NCI-H82 treated with DMSO at 0.1 percent for 48 hours (cell line): Measurements from ENCODE around the gene RADIL.
A peak's percentile ranks its signal among the peaks of the same experiment; 100 is the strongest.

Experiments
- DNase-seq: peaks from one replicate; lab custom pipeline; 2025; ENCODE audit not compliant: unreplicated experiment; lab: John Stamatoyannopoulos, UW

RADIL gene

DNA sequence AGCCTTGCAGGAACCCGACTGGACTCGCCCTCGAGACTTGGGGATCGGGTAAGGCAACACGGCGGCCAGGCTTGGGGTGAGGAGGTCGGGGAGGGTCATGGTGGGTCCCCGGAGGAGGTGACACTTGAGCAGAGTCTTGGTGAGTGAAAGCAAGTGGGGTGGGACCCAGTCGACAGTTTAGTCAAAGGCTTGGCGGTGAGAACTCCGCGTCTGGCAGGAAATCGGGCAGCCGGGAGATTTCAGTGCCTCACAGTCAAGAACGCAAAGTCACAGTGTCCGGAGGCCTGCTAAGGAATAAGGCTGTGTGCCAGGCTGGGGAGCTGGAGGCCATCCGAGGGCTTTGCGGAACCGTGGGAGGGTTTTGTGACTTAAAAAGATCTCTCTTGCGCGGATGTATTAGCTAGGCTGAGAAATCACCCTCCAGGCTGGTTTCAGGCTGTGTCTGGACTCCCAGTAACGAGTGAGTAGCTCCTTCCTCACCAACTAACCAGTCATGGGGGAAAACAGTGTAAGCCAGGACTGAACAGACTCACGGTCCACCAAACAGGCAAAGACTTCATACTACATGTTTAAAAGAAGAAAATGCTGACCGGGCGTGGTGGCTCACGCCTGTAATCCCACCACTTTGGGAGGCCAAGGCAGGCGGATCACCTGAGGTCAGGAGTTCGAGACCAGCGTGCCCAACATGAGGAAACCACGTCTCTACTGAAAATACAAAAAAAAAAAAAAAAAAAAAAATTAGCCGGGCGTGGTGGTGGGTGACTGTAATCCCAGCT lies 107.5 kb downstream of the RADIL start:
- DNase-seq = no peak

DNA sequence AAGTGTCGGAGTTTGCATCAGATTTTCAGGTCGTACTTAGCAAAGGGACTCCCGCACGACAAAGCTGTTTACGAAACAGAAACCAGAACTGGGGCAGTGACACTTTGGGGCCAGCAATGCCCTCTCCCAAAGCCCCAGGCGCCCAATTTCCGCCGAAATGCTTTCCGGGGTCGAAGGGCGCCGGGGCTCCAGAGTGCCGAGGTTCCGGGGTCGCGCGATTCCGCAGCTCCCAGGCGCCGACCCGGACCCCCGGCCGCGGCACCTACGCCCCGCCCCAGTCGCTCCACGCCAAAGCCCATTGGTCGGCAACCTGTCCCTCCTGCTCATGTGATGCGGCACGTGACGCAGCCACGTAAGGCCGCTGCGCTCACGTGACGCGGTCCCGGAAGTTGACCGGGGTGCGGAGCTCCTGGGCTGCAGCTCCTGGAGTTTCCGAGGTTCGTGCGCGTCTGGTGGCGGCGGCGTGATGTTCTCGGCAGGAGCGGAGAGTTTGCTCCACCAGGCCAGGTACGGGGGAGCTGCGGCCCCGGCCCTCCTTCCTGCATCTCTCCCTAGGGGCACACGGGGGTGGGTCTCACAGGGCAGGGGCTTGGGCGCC lies 108.2 kb downstream of the RADIL start, which contains the start of gene AP5Z1:
TSS of gene AP5Z1 (plus strand) at position 374 of the 598 bp plus-strand sequence. CDS start at position 467, 93 bp downstream.
- peak; percentile 80 for DNase-seq

DNA sequence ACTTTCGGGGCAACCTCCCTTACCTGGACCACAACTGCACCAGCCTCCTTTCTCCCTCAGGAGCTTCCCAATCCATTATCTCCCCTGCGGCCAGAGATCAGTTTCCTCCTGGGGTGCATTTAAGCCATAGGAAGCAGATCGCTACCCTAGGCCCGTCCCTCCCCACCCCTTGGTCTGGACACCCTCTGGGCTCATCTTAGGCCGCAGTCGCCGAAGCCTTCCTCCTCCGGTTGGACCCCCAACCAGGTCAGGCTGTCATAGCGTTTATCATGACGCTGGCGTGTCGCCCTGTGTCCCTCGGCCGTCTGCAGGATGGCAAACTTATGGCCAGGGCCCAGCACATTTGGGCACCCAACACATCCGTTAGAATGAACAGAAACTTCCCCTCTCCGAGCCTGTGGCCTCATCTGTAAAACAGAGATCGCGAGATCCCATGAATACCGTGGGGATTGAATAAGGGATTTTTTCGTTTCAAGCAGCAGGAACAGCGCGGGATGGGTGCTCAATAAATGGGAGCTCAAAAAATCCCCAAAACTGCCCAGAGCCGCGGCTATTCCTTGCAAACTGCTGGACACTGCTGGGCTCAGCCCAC lies 108.8 kb downstream of the RADIL start:
- DNase-seq = no peak

DNA sequence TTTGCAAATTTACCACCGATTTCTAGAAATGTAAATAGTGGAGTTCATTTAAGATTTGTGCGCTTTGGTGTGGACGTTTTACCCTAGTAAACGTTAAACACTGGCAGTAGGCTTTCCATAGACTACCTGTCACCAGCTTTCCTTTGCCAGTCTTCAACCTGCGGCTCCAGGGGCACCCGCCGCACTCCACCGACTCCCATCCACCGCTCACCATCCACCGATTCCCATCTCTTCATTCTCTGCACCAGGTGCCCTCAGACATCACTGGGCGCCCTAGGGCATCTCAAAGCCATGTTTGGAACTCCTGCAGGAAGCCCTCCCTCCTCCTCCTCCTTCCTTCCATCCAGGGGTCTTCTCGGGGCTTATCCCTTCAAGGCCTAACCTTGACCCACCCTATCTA lies 109.5 kb downstream of the RADIL start:
- DNase-seq = no peak

DNA sequence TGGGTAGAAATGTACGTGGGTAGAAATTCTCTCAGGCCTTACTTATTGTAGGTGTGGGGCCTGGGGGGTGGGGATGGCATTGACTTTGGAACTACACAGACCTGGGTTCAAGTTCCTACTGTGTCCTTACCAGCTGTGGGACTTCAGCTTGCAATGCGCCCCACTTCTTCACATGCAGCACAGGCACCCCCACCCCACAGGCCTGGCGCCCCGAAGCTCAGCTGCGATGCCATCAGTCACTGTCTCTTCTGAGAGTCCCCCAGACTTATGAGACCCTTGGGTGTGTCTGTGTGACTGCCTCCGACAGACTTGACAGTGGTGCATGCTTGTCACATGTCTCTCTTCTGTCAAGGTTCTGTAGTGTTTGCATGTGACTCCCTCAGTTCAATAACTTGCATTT lies 111.2 kb downstream of the RADIL start:
- no peak for DNase-seq

DNA sequence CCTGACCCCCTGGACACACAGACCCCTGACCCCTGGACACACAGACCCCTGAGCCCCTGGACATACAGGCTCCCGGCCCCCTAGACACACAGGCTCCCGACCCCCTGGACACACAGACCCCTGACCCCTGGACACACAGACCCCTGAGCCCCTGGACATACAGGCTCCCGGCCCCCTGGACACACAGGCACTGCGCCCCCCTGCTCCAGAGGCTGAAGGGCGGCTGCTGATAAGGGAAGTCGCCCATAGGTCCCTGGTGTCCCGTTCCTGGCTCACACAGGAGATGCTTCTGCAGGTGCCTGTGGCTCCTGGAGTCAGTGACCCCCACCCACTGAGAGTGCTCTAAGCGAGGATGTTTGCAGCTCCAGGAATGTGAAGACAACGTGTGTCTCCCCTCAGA lies 111.8 kb downstream of the RADIL start:
- DNase-seq = no peak

DNA sequence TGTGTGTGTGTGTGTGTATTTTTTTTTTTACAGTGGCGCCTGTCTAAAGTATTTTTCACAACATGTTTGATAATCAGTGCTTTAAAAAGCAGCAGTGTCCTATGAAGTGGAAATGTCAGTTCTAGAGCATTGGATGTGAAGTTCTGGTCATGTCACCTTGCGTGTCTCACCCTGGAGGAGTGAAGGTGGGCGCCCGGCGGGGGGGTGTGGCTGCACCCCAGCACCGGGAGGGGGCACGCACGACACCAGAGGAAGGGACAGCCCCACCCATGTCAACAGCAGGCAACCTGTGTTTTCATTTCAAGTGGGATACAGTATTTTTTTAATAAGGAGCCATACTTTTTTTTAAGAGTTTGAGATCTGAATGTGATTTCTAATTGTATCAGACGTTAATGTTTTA lies 112.6 kb downstream of the RADIL start:
- no peak for DNase-seq

DNA sequence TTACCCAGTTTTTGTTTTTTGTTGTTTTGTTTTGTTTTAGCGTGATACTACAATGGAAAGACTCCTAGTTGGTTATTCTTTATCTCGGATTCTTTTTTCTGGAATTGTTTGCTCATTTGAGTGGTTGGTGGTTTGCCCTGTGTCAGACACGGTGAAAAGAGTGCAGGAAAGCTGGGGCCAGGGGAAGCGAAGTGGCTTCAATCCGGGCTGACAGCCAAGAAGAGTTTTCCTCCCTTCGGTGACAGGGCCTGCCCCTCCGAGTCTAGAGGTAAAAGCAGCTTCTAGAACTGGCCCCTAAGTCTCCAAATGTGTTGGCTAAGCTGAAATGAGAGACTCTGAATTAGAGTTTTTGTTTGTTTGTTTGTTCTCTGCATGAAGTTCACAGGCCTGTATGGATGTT lies 113.8 kb downstream of the RADIL start:
- no peak for DNase-seq

DNA sequence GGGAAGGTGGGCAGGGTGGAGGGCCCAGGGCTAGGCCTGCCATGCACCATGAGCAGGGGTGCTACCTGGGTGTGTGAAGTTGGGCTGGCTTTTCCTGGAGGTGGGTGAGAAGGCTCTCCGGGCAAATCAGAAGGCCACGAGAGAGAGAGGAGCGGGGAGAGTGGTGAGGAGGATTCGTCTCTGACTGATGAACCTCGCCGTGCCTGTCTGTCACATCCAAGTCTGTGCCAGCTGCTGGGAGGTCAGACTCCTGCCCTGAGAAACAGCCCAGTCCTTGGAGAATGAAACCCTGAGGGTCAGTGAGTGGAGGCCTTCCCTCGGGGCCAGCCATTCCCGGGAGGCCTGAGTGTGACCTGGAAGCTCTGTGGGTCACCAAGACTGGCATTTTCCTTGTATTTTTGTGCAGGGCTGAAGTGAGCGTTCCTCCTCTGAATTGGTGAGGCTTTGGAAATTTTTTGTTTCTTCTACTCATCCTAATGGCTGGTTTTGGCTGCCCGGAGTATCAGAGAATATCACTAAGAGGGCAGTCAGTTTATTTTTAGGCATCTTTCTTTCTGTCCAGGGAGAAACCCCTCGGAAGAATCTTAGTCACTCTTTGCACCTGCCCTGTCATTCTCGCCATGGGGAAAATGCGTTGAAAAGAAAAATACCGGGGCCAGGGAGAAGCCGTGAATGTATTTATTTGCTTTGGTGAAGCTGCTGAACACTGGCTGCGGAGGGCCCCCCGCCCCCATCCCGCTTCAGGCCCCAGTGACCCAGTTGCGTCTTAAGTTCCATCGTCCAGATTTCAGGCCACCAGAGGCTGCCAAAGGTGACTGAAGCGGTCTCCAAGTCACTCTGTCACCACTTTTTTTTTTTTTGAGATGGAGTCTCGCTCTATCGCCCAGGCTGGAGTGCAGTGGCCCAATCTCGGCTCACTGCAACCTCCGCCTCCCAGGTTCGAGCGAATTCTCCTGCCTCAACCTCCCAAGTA lies 114.6 kb downstream of the RADIL start:
- no peak for DNase-seq

DNA sequence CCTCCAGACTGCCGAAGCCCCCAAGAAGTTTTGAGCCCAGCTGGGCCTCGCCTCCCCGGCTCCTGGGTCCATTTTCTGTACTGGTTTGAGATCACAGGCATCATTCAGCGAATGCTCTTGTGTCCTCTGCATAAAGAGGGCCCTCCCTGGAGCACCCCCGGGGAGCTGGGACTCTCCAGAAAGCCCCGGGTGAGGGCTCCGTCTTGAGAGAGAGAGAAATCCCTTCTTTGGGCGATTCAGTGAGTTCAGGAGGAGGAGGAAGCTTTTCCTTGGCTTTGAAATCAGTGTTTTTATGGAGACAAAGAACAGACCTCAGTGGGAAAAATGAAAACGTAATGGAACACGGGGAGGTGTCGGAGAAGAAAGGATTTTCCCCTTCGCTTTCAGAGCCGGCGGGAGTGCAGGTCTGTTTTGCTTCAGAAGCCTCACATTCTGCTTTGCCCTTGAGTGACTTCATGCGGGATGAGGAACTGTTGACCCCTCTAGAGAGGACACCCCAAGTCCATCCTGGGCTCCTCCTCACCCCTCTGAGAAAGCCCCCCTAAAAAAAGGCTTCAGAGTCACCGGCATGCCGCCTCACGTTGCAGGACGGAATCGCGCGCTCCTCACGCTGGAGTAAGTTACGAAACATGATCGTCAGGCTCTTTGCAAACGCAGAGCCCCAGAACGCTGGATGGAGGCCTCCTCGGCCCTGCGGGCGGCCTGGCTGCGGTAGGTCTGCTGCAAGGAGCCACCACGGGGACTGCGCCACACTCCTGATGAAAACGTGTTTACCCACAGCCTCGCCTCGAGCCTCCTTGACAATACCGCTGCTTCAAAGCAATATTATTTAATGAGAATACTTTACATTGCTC lies 116.6 kb downstream of the RADIL start:
- DNase-seq = no peak

DNA sequence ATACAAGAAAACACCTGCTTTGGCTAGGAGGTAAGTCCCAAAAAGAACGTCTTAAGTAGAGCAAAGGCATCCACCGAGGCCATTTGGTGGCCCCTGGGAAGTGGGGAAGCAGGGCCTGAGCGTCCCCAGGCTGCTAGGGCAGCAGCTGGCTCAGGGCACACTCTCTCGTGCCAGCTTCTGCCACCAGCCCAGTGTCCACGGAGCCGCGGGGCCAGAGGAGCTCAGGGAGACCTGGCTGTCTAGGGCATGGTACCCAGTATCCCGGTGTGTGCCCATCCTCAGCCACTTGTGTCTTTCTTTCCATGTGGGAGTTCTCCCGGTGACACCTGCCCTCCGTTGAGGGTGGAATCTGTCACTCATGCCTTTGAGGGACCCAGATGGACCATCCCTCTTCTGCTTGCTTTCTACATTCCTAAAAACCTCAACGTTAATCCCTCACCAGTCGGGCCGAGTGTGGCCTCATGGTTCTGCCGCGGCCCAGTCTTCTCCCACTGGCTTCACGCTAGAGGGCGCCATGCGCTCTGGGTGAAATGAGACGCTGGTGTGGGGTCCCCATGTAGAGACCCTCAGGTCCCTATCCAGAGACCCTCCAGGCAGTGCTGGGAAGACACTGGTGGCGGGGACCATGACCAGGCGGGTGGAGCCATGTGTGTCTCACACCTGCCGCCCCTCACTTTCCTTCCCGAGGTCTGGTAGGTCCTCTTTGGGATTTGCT lies 117.6 kb downstream of the RADIL start:
- DNase-seq = no peak

DNA sequence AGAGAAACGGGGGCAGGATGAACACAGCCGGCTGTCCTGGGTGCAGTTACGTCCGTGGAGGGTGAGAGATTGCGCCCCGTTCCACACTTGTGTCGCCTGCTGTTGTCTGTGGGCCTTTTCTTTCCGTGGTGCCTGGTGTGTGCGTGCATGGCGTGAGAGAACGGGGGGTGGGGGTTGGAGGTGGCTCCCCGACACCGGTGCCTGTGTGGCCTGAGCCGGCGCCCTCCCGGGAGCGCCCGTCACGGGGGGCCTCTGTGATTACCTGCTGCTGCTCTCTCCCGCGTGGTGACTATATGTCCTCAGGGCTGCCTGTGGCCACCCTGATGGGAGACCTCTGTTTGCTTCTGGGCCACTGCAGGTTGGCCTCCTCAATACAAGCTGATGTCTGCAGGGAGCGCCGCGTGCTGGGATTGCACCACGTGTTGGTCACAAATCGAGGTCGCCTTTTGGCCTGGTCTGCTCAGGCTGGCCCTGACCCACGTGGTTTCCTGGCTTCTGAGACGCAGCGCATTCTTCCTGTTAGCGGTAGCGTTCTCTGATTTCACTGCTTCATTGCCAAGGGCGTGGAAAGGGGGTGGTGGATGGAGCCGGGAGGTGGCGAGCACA lies 119.0 kb downstream of the RADIL start:
- no peak for DNase-seq

DNA sequence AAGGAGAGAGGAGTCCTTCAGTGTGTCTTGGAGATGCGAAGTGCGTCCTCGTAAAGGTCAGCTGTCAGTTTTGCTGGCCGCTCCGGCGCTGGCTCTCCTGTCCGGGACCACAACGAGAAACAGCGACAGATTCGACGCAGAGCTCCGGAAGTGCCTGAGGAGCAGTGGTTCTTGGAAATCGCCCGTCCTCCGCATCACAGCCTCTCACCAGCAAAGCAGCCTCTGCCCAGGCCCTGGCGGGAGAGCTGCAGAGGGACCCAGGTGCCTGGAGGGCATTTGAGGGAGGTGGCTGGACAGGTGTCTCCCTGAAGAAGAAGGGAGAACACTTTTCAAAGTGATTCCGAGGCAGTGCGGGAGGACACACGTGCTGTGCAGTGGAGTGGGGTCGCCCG lies 119.7 kb downstream of the RADIL start:
- DNase-seq = no peak

DNA sequence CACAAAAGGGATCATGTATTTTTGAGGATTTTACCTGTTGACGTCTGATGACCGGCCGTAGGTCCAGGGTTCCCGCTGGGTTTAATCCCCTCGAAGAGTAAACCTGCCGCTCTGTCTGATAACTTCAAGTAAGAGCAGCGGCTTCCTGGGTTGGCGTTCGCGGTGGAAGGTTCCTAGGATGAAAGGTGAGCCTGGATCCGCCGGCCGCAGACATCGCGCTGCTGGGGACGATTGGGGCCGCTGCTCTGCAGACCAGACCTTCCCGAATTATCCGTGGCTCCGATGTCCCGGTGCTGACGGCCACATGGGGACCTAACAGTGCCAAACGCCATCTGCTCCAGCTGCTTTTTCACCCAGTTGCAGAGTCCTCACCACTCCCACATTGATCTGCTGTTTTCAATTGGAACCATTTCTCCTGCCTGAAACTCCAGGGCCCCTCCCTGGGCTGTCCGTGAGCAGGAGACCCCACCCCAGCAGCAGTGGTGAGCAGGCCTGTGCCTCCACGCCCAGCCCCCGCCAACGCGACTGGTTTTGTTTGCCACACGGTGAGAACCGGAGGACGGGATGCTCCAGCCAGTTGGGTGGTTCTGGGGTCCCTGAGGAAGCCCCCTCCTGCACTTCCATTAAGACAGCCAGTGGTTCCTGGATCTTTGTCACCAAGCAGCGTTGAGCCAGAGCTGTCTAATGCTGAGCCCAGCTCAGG lies 120.3 kb downstream of the RADIL start:
- DNase-seq = no peak

DNA sequence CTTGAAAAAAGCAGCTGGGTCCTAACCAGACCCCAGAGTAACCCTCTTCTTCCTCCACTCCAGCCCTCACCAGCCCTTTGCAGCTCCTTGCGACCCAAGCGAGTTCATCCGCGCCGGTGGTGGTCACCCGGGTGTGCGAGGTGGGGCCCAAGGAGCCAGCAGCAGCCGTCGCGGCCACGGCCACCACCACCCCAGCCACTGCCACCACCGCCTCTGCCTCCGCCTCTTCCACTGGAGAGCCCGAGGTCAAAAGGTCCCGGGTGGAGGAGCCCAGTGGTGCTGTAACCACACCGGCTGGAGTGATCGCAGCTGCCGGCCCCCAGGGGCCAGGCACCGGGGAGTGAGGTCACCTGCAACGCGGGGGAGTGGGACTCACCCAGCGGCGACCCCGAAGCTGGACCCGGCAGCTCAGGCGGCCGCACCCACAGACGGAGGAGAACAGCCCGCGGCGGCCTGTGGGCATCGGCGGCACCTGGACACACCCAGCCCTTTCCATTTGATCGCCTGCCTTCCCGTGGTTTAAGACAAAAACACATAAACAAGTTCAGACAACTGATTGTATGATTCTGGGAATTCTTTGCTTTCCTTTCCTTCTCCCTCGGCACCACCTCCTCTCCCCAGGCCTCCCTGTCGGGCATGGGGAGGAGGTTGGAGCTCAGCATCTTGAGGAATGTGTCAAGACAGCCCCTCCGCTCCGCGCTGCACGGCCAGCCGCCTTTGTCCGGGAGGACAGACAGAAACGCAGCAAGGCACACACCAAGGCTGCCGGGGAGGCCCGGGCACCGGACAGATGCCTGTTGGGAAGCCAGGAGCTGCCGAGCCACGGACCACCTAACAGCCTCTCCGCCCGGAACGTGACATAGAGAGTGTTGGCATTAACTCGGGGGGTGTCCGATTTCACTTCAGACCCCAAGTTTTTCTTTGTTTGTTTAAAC lies 121.1 kb downstream of the RADIL start:
- no peak for DNase-seq

DNA sequence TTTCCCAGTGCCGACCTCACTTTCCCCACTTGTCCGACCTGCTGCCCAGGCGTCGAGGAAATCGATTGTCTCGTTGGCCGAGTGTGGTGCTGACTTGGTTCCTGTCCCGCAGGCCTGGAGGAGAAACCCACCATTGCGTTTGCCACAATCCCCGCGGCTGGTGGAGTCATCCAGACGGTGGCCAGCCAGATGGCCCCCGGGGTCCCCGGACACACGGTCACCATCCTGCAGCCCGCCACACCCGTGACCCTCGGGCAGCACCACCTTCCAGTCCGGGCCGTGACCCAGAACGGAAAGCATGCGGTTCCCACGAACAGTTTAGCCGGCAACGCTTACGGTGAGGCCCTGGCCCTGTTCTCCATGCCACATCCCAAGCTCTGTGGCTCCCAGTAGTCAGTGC lies 122.6 kb downstream of the RADIL start:
- DNase-seq = no peak

DNA sequence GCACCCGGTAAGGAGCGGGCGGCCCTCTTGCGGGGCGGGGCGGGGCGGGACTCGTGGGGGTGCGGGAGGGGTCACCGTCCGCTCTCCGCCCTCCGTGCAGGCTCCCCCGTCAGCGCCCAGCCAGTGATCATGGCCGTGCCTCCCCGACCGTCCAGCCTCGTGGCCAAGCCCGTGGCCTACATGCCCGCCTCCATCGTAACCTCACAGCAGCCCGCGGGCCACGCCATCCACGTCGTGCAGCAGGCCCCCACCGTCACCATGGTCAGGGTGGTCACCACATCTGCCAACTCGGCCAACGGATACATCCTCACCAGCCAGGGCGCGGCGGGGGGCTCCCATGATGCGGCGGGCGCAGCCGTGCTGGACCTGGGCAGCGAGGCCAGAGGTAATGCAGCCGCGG lies 124.3 kb downstream of the RADIL start:
- DNase-seq = no peak

DNA sequence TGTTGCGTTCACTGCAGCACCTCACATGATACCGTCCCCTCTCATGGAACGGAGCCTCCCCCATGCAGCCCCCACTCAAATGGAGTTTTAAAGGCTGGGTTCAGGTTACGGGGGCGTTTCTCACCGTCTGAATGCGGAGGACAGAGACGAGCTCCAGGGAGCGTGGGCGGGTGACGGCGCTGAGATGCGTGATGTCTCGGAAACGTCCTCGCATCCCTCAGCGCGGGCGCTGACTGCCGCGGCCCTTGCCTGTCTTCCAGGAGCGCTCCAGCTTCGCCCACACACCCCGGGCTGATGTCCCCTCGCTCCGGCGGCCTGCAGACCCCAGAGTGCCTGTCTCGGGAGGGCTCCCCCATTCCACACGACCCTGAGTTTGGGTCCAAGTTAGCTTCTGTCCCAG lies 124.7 kb downstream of the RADIL start:
- DNase-seq = no peak
